PC-9 (cell line): ENCODE results near the gene TBC1D16.
"Not testable (repeated sequence)": the region's sequence is repeated elsewhere in the genome, so short reads cannot be mapped to it uniquely, and the experiment has no call there.

ENCODE experiments used
- CTCF ChIP-seq: fragments of 200-600 bp; sonication (generic); conservative IDR thresholded peaks from 2 replicates; pipeline ENCODE4 v1.6.1; 2017; ENCODE audit warnings: mixed run types, antibody characterized with exemption, mild to moderate bottlenecking, moderate library complexity
- EZH2 ChIP-seq: fragments of 200-600 bp; sonication (generic); IDR thresholded peaks from 2 replicates; pipeline ENCODE4 v1.8.0; 2017; ENCODE audit warnings: antibody characterized with exemption, low read depth

DNA sequence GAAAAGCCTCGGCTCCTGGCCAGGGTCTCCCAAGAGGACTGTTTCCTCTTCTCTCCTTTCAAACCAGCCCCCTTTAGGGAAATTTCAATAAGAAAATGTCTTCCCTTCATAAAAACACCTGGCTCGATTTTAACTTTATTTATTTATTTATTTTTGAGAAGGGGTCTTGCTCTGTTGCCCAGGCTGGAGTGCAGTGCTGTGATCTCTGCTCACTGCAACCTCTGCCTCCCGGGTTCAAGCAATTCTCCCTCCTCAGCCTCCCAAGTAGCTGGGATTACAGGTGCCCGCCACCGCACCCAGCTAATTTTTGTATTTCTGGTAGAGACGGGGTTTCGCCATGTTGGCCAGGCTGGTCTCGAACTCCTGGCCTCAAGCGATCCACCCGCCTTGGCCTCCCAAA is 11.0 kb upstream of the TBC1D16 start:
- TF ChIP-seq CTCF, EZH2: not testable (repeated sequence)
